Bone marrow (tissue), 2 donors: ENCODE data around the gene TBC1D2.

Experiments
- DNase-seq, 2 donors: peaks; one replicate each; lab custom pipeline; 2025; lab: John Stamatoyannopoulos, UW

Gene TBC1D2

GRCh38 chr9:98164912-98165311 lies 90.5 kb downstream of the TBC1D2 start:
- no peak for DNase-seq

GRCh38 chr9:98162613-98163012 lies 92.8 kb downstream of the TBC1D2 start:
- DNase-seq: no peak

DNA sequence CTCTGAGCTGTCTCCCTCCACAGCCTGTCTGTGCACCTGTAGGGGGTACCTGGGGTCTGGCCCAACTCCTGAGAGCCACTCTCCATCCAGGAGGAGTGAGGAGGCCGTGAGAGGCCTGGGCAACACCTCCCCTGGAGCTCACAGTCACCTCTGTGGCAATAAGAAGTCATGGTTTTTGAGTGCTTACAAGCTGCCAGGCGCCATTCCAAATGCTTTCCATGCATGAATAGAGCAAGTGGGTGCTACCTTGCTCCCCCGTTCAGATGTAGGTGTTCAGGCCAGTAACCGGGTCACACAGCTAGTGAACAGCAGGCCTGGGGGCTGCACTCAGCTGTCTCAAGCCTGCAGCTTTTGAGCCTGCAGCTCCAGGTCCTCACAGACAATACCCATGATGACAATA lies 93.6 kb downstream of the TBC1D2 start:
- DNase-seq: no peak

- no peak for DNase-seq
Measured at GRCh38 chr9:98159790-98160189, 95.7 kb downstream of the TBC1D2 start.

- no peak for DNase-seq
Measured at GRCh38 chr9:98159301-98159700, 96.1 kb downstream of the TBC1D2 start.

DNA sequence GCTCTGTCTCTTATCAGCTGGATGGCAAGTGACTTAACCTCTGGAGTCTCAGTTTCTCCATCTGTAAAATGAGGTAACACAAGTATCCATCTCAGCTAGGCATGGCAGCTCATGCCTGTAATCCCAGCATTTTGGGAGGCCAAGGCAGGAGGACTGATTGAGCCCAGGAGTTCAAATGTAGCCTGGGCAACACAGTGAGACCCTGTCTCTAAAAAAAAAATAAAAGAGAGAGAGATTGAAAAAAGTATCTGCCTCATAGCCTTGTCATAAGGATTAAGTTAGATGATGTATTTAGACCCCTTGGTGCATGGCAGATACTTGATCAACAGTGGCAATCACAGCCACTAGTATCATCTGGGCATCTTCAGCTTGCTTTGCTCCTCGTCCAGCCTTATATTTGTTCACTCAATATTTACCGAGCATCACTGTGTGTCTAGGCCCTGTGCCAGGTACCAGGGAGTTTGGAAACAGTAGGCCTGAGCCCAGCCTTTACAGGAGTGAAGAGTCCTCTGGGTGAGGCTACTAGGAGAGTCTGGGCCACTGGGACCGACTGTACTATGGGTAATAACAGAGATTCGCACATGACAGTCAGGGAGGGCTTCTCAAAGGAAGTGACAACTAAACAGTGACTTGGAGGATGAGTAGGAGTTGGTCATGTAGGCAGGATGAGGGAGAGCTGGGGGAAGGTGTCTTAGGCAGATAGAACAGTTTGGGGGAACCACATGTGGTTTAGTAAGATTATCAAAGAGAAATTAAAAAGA lies 97.2 kb downstream of the TBC1D2 start:
- no peak for DNase-seq

DNA sequence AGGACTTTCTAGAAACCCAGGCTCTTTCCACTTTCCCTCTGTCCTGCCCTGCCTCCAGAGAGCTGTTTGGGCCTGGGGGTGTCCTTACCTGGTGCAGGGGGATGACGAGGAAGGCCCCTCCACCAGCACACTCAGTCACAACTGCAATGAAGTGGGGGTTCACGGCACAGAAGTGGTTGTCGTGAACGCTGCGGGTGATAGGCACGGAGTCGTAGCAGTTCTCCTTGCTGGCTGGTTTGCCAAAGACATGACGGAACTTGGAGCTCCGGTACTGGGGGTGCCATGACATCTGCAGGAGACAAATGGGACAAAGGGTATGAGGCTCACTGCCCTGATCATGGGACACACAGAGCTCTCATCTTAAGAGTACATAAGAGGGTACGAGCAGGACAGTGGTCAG lies 98.1 kb downstream of the TBC1D2 start:
- no peak for DNase-seq

DNA sequence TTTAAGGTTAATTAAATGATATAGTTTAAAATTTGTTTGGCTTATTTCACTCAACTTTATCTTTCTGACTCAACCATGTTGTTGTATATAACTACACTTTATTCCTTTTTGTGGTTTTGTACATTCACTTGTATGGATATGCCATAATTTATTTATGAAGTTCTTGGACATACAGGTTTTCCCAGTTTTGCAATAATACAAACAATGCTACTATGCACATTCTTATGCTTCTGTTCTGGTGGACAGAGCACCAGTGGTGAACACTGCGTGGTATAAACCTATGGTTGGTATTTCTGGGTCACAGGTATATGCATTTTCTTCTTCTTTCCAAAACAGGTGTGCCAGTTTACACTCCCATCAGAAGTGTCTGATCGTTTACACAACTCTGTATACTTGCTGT lies 100.8 kb downstream of the TBC1D2 start:
- DNase-seq: no peak

DNA sequence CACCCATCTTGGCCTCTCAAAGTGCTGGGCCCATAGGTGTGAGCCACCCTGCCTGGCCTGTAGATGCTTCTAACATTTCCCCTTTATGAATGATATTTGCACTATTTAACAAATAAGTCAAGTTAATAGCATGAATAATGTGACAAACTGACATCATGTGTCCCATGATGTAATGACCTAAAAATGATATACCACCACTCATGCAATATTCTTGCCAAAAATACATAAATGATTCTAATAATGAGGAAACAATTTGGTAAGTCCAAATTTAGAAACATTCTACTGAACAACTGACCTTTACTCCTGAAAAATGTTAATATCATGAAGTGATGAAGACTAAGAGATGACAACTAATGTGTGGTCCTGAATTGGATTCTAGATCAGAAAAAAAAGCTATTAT lies 102.9 kb downstream of the TBC1D2 start:
- DNase-seq: no peak

DNA sequence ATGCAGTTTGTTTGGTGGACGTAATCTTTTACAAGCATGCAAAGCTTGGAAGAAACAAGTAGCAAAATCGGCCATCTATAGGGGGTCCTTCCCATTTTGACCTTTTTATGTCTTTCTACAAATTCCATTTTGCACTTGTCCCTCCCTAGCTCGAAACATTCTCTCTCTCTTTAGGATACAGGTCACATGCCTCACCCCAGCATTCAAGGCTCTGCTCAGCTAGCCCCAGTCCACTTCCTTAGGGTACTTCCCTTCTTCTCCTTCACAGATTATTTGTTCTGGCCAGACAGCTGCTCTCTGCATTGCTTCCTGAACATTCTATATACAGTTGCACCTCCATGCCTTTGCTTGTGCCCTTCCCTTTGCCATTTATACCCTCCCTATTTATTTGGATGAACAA lies 104.7 kb downstream of the TBC1D2 start:
- DNase-seq: no peak

GRCh38 chr9:98150164-98150563 lies 105.3 kb downstream of the TBC1D2 start:
- no peak for DNase-seq

DNA sequence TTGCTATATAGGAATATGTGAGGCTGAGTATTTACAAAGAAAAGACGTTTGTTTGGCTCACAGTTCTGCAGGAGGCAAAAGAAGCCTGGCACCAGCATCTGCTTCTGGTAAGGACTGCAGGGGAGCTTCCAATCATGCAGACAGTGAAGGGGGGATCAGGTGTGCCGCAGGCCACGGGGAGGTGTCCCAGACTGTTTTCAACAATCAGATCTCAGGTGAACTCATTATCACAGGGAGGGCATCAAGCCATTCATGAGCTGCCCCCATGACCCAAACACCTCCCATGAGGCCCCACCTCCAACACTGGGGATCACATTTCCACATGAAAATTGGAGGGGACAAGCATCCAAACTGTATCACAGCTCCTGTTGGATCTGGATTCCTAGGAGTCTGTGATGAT lies 106.0 kb downstream of the TBC1D2 start:
- no peak for DNase-seq
